ENCODE measurements around the gene TMEM164. TPM values are rescaled to one million over a fixed set of nuclear protein-coding genes. Genes with fewer than 3 reads are reported as not detected.

TMEM164 gene
- total RNA-seq, 1 donor from 2014 or later = 17.6 TPM

- Mint-ChIP-seq H3K9me3 (ENCODE audit: unreplicated experiment) (no peaks in the 10 kb centered on the region), H3K27me3 (ENCODE audit: low read depth, unreplicated experiment) (no peaks in the 10 kb centered on the region)
- no peak for FAIRE-seq
These were observed 56.5 kb downstream of the TMEM164 start for GRCh38 chrX:110059410-110059809.

GRCh38 chrX:110060317-110060716 is 57.4 kb downstream of the TMEM164 start:
- Mint-ChIP-seq H3K27ac (ENCODE audit: unreplicated experiment) (no peak overlapping the region), H3K4me1 (ENCODE audit: low read depth, unreplicated experiment) (peaks cover 3% of the 10 kb centered on the region), H3K9me3 (ENCODE audit: unreplicated experiment) (no peaks in the 10 kb centered on the region), H3K36me3 (ENCODE audit: low read depth, unreplicated experiment) (no peaks in the 10 kb centered on the region), H3K4me3 (ENCODE audit: unreplicated experiment) (no peak overlapping the region), H3K27me3 (ENCODE audit: low read depth, unreplicated experiment) (no peaks in the 10 kb centered on the region)
- H3K27ac ChIP-seq (ENCODE audit: low read depth, low read length) = no peak overlapping the region
- no peaks in the 10 kb centered on the region for H3K9me3 ChIP-seq (ENCODE audit: insufficient read depth, low read depth, low read length)
- no peaks in the 10 kb centered on the region for H3K79me2 ChIP-seq (ENCODE audit: insufficient read depth, low read length)
- no peaks in the 10 kb centered on the region for H3K4me1 ChIP-seq (ENCODE audit: insufficient read depth, low read length)
- H3K4me3 ChIP-seq (ENCODE audit: insufficient read depth, low read depth, low read length) = no peak overlapping the region
- no peak overlapping the region for H3K9ac ChIP-seq (ENCODE audit: low read length)
- no peak for TF ChIP-seq CTCF (IDR thresholded peaks at IDR 0.05; ENCODE audit: insufficient read depth, low read depth, low read length)
- TF ChIP-seq EZH2 (IDR thresholded peaks at IDR 0.05; ENCODE audit: insufficient read depth, low read length) = no peak
- no peak overlapping the region for H3K4me2 ChIP-seq (ENCODE audit: low read length)
- FAIRE-seq (no peak), DNase-seq (ENCODE audit: low read depth) (no peak)
- H3K27me3 ChIP-seq (ENCODE audit: insufficient read depth, low read length) = no peaks in the 10 kb centered on the region
- no peaks in the 10 kb centered on the region for H4K20me1 ChIP-seq (ENCODE audit: insufficient read depth, low read length)
- no peak overlapping the region for H2AFZ ChIP-seq (ENCODE audit: low read depth, low read length)
- H3K36me3 ChIP-seq (ENCODE audit: insufficient read depth, low read length) = no peaks in the 10 kb centered on the region

More at GRCh38 chrX:110059410-110059809, 56.5 kb downstream of the TMEM164 start:
- H3K36me3 ChIP-seq (ENCODE audit: insufficient read depth, low read length) = no peaks in the 10 kb centered on the region
- H2AFZ ChIP-seq (ENCODE audit: low read depth, low read length) = no peak overlapping the region
- H3K9ac ChIP-seq (ENCODE audit: low read length) = no peak overlapping the region
- no peak overlapping the region for H3K27ac ChIP-seq (ENCODE audit: low read depth, low read length)
- no peaks in the 10 kb centered on the region for H3K4me1 ChIP-seq (ENCODE audit: insufficient read depth, low read length)
- TF ChIP-seq CTCF (IDR thresholded peaks at IDR 0.05; ENCODE audit: insufficient read depth, low read depth, low read length) (no peak), EZH2 (IDR thresholded peaks at IDR 0.05; ENCODE audit: insufficient read depth, low read length) (no peak)
- Mint-ChIP-seq H3K4me3 (ENCODE audit: unreplicated experiment) (no peak overlapping the region), H3K27ac (ENCODE audit: unreplicated experiment) (no peak overlapping the region), H3K4me1 (ENCODE audit: low read depth, unreplicated experiment) (peaks cover 3% of the 10 kb centered on the region), H3K36me3 (ENCODE audit: low read depth, unreplicated experiment) (no peaks in the 10 kb centered on the region)
- no peak for DNase-seq (ENCODE audit: low read depth)
- H4K20me1 ChIP-seq (ENCODE audit: insufficient read depth, low read length) = no peaks in the 10 kb centered on the region
- H3K4me3 ChIP-seq (ENCODE audit: insufficient read depth, low read depth, low read length) = no peak overlapping the region
- no peaks in the 10 kb centered on the region for H3K9me3 ChIP-seq (ENCODE audit: insufficient read depth, low read depth, low read length)
- no peak overlapping the region for H3K4me2 ChIP-seq (ENCODE audit: low read length)
- no peaks in the 10 kb centered on the region for H3K79me2 ChIP-seq (ENCODE audit: insufficient read depth, low read length)
- no peaks in the 10 kb centered on the region for H3K27me3 ChIP-seq (ENCODE audit: insufficient read depth, low read length)

- Histone ChIP-seq H3K4me2 (ENCODE audit: low read length) (no peak overlapping the region), H3K27ac (ENCODE audit: low read depth, low read length) (no peak overlapping the region), H3K36me3 (ENCODE audit: insufficient read depth, low read length) (no peaks in the 10 kb centered on the region), H3K27me3 (ENCODE audit: insufficient read depth, low read length) (no peaks in the 10 kb centered on the region), H3K4me1 (ENCODE audit: insufficient read depth, low read length) (no peaks in the 10 kb centered on the region), H3K79me2 (ENCODE audit: insufficient read depth, low read length) (no peaks in the 10 kb centered on the region), H3K9me3 (ENCODE audit: insufficient read depth, low read depth, low read length) (no peaks in the 10 kb centered on the region), H3K4me3 (ENCODE audit: insufficient read depth, low read depth, low read length) (no peak overlapping the region), H2AFZ (ENCODE audit: low read depth, low read length) (no peak overlapping the region), H3K9ac (ENCODE audit: low read length) (no peak overlapping the region), H4K20me1 (ENCODE audit: insufficient read depth, low read length) (no peaks in the 10 kb centered on the region)
- TF ChIP-seq EZH2 (IDR thresholded peaks at IDR 0.05; ENCODE audit: insufficient read depth, low read length) (no peak), CTCF (IDR thresholded peaks at IDR 0.05; ENCODE audit: insufficient read depth, low read depth, low read length) (no peak)
- DNase-seq (ENCODE audit: low read depth) (no peak), FAIRE-seq (peak; percentile 64)
- Mint-ChIP-seq H3K4me3 (ENCODE audit: unreplicated experiment) (no peak overlapping the region), H3K27ac (ENCODE audit: unreplicated experiment) (no peak overlapping the region), H3K27me3 (ENCODE audit: low read depth, unreplicated experiment) (no peaks in the 10 kb centered on the region), H3K4me1 (ENCODE audit: low read depth, unreplicated experiment) (no peaks in the 10 kb centered on the region), H3K9me3 (ENCODE audit: unreplicated experiment) (no peaks in the 10 kb centered on the region), H3K36me3 (ENCODE audit: low read depth, unreplicated experiment) (no peaks in the 10 kb centered on the region)
These were observed 58.1 kb downstream of the TMEM164 start for GRCh38 chrX:110060846-110061537.
